ENCODE results near the gene RTP1.
"Not testable (repeated sequence)": the region's sequence is repeated elsewhere in the genome, so short reads cannot be mapped to it uniquely, and the experiment has no call there.

Gene RTP1, protein sequence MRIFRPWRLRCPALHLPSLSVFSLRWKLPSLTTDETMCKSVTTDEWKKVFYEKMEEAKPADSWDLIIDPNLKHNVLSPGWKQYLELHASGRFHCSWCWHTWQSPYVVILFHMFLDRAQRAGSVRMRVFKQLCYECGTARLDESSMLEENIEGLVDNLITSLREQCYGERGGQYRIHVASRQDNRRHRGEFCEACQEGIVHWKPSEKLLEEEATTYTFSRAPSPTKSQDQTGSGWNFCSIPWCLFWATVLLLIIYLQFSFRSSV

DNA sequence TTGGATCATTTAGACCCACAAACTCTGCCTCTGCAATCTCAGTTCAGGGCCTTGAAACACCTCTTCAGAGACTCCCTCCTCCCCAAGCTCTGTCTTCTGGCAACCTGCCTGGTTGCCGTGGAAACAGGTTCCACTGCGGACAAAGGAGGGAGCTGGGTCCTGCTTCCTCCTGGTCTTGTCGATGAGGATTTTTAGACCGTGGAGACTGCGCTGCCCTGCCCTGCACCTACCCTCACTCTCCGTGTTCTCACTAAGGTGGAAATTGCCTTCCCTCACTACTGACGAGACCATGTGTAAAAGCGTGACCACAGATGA, at the start of gene RTP1:
RTP1 (plus strand) TSS at position 152 of the 315 bp plus-strand sequence; CDS start at position 182, 30 bp downstream.
- no peak for DNase-seq (ENCODE audit: extremely low read depth in 1 of 2, low read depth in 1 of 2)

DNA sequence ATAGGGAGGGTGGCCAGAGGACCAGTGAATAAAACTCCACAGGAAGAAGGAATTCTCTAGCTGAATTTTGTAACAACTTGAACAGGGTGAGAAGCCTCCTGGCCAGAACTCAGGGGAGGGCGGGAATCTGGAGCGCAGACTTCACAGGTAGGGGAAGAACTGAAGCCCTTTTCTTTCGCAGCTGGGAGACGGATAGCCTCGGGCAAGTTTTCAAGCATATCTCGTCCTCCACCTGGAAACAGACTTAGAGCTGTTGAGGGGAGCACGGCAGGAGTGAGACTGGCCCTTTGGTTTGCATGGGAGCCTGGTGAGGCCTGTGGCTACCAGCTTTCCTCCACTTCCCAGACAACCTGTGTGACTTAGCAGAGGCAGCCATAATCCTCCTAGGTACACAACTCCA, 47.1 kb upstream of the RTP1 start:
- DNase-seq (ENCODE audit: extremely low read depth in 1 of 2, low read depth in 1 of 2): no peak

DNA sequence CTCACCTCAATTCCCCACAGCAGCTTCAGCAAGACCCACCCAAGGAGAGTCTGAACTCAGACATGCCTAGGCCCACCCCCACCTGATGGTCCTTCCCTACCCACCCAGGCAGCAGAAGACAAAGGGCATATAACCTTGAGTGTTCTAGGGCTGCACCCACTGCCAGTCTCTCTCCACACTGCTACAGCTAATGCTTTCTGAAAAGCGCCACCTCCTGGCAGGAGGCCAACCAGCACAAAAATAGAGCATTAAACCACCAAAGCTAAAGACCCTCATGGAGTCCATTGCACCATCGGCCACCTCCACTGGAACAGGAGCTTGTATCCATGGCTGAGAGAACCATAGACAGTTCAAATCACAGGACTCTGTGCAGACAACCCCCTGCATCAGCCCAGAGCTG, 46.7 kb upstream of the RTP1 start:
- peak in 1 of 2 donors; percentile 51 for DNase-seq (ENCODE audit: extremely low read depth in 1 of 2, low read depth in 1 of 2)

DNA sequence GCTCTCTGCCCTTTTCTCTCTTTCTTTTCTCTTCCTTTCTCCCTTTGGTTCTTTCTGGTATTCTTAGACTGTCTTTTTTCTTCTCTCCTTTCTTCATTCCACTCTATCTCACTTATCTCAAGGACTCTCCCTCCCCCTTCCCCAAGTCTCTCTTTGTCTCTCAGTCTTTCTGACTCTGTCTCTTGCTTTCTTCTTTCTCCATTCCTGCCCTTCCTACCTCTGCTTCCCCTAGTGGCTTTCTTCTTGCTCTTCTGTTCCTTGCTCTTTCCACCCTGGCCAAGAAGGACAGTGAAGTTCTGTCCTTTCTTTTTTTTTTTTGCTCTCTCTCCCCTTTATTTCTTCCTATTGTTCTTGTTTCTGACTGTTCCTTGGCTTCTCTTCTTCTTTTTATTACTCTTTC, 35.7 kb upstream of the RTP1 start:
- no peak for DNase-seq (ENCODE audit: extremely low read depth in 1 of 2, low read depth in 1 of 2)

DNA sequence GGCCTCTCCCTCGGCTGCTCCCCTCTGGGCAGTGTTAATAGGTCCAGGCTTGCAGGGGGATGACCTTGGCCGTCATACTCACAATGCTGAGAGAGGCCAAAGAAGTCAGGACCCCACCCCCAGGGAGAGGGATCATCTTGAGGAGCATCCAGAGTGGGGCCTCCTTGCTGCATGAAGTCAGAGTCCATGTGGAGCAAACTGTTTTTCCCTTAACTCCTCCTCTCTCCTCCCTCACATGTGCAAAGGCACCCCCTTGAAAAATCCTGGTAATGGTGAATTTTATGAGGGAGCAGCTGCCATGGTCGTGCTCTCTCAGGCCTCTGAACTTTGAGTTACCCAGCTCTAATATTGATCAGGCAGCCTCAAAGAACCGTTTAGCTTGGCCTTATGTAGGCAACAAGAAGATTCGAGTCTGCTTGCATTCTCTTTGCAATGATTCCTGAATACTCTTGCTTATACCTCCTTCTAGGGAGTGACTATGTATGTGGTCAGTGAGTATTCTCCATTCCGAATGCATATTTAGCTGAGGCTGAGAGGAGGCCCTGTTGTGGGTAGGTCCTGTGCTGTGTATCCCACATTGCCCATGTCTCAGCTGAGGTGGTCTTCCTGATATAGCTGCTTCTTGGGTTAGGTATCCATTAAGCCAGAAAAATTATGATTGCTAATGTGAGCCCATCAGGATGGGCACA, 34.9 kb upstream of the RTP1 start:
- no peak for DNase-seq (ENCODE audit: extremely low read depth in 1 of 2, low read depth in 1 of 2)

DNA sequence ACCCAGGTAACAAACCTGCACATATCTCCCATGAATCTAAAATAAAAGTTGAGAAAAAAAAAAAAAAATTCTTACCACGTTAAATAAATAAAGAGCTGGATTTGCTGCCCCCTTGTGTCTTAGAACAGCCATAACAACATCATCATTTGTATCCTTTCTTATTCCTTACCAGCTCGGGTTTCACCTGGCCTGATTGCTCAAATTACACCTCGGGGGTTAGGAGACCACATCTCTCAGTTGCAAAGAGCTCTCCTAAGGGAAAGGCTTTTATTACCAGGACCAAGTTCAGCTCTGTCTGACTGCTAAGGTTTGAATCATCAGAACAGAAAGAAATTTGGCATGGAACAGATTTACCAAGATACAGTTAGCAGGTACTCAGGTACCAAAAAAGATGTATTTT, 32.1 kb upstream of the RTP1 start:
- peak in 1 of 2 donors; percentile 5 for DNase-seq (ENCODE audit: extremely low read depth in 1 of 2, low read depth in 1 of 2)

DNA sequence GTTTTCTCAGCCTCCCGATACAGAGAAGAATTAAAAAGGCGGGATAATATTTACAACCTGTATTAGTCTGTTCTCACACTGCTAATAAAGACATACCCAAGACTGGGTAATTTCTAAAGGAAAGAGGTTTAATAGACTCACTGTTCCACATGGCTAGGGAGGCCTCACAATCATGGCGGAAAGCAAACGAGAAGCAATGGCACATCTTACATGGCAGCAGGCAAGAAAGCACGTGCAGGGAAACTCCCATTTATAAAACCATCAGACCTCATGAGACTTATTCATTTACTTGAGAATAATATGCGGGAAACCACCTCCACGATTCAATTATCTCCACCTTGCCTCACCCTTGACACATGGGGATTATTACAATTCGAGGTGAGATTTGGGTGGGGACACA, 30.5 kb upstream of the RTP1 start:
- DNase-seq (ENCODE audit: extremely low read depth in 1 of 2, low read depth in 1 of 2): no peak

DNA sequence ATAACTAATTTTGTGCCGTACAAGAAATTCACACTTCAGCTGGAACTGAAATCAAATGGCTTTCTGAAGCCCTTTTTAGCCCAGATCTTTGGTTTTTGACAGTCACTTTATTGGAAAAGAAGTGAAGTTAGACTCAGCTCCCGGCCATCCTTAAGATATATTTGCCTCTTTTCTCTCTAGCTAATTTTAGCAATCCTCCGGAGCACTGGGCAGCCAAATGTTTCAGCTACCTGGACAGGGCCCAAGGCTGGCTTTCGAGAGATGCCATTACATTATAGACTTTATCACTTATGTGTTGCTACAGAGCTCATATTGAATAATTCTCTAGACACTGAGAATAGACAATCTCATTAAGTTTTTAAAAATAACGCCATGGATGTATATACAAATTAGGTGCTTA, 29.5 kb upstream of the RTP1 start:
- no peak for DNase-seq (ENCODE audit: extremely low read depth in 1 of 2, low read depth in 1 of 2)

DNA sequence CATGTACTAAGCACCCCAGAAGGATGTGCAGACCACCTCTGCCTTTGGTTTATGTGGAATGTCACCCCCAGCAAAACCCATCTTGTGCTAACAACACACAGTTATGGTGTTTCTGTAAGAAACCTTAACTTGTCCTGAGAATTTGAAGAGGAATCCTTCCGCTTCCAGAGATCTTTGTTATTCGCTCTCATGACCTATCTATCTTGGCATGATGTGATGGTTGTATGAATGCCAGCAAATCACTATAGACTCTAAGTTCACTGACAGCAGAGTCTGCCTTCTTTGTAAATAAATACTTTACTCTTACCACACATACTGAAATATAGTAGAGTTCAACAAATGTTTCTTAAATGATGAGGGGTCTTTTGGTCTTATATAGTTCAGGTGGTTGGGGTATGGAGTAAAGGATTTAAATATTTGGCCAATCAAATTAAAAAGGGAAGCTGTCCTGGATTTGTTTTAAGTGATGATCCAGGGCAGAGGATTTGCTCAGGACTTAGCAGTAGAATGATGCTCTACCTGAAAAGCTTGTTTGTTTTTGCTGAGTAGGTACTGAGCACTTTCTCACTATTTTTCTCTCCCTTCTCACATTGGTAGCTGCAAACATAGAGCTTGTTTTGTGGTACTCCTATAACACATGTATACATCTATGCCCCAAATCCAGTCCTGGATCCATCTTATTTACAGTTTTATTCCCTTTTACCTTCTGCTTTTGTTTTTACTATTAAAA, 27.9 kb upstream of the RTP1 start:
- no peak for DNase-seq (ENCODE audit: extremely low read depth in 1 of 2, low read depth in 1 of 2)

DNA sequence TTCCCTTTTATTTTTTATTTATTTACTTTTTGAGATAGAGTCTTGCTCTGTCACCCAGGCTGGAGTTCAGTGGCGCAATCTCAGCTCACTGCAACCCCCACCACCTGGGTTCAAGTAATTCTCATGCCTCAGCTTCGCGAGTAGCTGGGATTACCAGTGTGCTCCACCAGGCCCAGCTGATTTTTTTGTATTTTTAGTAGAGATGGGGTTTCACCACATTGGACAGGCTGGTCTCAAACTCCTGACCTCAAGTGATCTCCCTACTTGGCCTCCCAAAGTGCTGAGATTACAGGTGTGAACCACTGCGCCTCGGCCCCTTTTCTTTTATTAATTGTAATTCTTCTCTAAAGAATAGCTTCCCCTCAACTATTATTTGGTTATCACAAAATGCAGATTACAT, 26.4 kb upstream of the RTP1 start:
- not testable (repeated sequence) for DNase-seq (ENCODE audit: extremely low read depth in 1 of 2, low read depth in 1 of 2)

DNA sequence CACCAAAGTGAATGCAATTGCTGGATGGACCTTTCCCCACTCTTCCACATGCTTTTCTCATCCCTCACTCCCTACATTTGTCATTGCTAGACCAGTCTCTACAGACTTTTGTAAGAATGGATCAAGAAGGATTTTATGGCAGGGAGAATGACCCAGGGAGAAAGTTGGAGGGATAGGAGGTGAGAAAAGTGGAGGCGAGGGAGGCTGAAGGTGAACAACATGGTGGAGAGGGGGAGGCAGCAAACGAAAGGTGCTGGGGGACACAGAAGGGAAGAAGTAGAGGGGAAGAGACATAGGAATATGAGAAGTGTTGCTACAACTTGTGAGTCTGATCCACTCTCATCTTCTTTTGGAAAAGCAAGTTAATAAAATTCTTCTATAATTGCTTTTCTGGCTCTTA, 24.4 kb upstream of the RTP1 start:
- no peak for DNase-seq (ENCODE audit: extremely low read depth in 1 of 2, low read depth in 1 of 2)

DNA sequence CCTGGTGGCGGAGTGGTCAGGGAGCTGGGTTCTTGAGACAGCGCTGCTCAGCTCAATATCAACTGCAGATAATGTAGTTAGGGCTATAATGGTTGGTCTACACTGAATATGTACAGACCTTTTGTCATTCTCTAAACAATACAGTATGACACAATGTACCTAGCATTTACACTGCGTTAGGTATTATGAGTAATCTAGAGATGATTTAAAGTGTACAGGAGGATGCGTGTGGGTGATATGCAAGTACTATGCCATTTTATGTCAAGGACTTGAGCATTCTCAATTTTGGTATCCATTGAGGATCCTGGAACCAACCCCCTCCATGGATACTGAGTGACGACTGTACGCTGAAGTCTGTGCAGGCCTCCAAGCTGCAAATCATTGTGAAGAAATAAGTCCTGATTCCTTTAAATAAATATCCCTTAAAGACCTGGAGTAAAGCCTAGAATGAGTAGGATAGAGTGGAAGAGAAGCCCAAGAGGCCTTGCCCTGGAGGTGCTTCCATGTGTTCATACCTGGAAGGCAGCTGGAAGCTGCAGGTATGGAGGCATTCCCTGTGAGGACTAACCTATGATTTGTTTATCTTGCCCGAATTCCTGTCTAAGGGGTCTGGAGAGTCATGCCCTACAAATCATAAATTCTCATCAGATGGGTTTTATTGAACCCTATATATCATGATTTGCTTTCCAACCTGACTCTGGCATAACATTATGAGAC, 15.7 kb upstream of the RTP1 start:
- no peak for DNase-seq (ENCODE audit: extremely low read depth in 1 of 2, low read depth in 1 of 2)

DNA sequence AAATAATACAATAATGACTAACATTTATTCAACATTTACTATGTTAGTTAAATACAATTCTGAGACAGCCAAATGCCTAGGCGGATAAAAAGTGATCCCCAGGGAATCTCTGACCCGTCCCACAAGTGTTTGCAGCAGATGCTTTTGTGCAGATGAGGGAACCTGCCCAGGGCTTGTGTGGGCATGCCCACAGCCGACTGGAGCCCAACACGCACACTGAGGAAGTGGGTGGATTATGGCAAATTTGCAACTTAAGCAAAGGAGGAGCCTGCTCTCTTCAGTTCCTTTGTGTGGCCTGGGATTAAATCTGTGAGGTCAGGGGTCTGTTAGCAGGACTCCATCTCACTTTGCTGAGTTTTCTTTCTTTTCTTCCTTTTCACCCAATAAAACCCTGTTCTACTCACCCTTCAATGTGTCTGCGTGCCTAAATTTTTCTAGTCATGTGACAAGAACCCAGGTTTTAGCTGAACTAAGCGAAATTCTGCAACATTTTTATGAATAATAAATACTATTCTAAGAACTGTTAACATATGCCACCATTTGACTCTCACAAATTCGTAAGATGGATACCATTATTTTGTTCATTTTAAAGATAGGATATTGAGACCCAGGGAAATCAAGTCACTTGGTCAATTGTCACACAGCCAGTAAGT, 13.9 kb upstream of the RTP1 start:
- no peak for DNase-seq (ENCODE audit: extremely low read depth in 1 of 2, low read depth in 1 of 2)

DNA sequence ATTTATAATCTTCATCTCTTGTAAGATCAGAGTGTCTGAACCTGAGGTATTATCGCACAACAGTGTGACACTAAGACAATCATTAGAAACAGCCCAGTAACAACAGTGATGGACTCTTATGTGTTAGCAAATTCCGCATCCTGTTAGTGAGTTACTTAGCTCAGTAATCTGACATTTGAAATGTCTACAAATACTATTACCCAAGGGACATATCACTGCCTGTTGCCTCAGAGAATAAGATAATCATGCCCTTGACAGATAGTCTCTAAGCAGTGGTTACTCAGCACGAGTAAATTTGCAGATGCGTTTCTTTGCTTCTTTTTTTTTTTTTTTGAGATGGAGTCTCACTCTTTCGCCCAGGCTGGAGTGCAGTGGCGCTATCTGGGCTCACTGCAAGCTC, 13.4 kb upstream of the RTP1 start:
- no peak for DNase-seq (ENCODE audit: extremely low read depth in 1 of 2, low read depth in 1 of 2)

DNA sequence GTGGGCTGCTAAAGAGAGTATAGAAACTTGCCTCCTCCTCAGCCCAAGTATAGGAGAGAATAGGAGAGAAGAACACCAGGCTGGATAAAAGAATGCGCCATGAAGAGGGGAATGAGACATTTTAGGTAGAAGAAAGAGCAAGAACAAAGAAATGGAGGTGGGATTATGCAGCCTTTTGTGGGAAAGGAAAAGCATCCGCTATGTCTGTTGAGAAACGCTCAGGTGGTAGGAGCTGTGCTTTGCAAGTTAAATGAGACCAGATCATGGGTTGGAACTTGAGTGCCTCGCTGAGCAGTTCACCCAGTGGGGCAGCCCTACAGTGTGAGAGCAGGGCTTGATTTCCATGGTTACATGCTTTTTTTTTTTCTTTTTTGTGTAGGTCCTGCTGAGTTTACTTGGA, 11.5 kb upstream of the RTP1 start:
- no peak for DNase-seq (ENCODE audit: extremely low read depth in 1 of 2, low read depth in 1 of 2)

DNA sequence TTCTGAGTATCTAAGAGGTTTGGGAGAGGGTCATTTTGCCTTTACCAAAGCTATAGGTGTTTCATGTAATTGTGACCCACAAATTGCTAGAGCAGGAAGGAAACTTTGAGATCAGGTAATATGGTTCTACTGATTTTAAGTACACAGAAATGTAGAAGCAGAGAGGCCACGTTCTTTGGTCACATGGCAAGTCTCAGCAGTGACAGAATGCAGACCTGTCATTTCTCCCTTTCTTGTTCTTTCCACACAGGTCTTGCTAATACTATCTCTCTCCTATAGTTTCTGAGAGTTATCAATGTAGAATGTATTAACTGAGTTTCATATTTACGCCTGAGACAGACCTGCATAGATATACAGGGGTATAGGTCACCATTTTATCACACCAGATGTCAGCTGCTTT, 10.9 kb upstream of the RTP1 start:
- DNase-seq (ENCODE audit: extremely low read depth in 1 of 2, low read depth in 1 of 2): no peak

DNA sequence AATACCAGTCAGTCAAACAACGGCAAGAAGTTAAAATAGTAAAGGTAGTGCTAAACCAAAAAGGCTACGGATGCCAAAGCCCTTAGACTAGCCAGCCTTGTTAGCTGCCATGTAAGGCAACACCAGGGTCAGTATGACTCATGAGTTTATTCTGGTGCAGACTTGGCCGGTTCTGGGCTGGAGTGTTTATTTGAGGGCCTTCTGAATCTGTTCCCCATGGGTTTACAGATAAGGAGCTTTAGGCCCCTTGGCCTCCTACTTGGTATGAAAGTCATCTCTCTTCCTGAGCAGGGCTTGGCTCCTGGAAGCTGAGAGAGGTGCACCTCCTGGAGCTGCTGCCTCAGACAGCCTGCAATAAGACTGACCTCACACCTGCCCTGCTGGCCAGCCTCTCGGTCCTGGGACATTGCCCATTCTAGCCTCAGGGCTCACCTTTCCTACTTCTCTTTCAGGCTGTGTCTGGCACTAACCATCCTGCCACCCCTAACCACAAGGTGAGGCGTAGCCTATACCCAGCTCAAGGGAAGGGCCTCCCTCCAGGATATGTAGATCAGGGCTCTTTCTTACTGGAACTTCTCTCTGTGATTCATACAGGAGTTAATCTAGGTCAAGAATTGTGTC, 10.4 kb upstream of the RTP1 start:
- DNase-seq (ENCODE audit: extremely low read depth in 1 of 2, low read depth in 1 of 2): no peak

DNA sequence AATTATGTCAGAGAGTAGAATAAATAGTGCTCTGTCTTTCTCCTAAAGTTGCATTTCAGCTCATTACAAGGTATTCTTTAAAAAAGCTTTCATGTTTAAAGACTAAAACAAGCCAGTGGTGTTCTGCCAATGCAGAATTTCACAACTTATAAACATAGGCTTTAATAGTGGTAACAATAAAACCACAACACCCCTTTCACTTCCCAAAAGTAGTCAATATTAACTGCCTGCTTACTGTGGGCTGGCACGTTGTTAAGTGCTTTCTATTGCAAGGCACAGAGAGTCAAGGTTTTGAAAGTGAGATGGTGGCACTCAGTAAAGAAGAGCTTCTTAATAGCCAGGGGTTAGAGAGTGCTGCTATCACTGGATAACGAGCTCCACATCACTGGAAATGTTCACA, 8.4 kb upstream of the RTP1 start:
- no peak for DNase-seq (ENCODE audit: extremely low read depth in 1 of 2, low read depth in 1 of 2)

DNA sequence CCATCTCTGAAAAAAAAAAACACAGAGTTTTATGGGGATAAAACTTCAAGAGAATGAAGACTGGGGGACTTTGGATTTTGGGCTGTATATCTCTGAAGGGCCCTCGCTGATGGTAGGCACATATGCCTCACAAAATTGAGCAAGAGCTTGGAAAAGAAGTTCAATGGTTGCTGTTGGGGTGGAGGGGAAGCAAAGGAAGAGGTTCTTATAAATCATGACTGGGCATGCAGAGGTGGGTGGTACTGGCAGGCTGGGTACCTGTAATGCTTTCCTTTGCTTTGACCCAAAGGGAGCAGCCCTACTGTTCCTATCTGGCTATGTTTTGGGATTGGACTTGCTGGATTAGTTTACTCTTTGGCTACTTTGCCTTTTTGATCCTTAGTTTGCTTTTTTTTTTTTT, 6.0 kb upstream of the RTP1 start:
- no peak for DNase-seq (ENCODE audit: extremely low read depth in 1 of 2, low read depth in 1 of 2)

DNA sequence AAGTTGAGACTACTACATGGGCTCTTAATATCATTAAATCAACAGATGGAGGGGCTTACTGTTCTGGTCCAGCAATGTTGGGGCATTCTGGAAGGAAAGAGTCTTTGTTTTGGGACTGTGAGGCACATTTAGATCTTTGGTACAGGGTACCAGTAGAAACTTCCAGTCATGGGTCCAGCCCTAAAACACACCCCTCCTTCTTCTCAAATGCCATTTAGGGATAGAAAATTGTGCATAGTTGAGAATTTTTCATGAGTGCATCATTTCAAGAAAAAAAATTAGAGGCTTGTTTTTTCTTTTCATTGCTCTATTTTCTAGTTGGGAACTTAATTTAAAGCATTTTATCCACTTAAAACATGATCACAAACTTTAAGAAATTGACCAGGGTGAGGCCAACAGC, 4.1 kb upstream of the RTP1 start:
- DNase-seq (ENCODE audit: extremely low read depth in 1 of 2, low read depth in 1 of 2): no peak
